NCI-H1105 (cell line): Measurements from ENCODE around the gene SERPINB3.
"Not testable (repeated sequence)": the region's sequence is repeated elsewhere in the genome, so short reads cannot be mapped to it uniquely, and the experiment has no call there.

Experiments
- DNase-seq: peaks from one replicate; lab custom pipeline; 2025; lab: John Stamatoyannopoulos, UW

Gene SERPINB3

GRCh38 chr18:63646936-63647335 is 14.8 kb downstream of the SERPINB3 start:
- DNase-seq, result no peak

DNA sequence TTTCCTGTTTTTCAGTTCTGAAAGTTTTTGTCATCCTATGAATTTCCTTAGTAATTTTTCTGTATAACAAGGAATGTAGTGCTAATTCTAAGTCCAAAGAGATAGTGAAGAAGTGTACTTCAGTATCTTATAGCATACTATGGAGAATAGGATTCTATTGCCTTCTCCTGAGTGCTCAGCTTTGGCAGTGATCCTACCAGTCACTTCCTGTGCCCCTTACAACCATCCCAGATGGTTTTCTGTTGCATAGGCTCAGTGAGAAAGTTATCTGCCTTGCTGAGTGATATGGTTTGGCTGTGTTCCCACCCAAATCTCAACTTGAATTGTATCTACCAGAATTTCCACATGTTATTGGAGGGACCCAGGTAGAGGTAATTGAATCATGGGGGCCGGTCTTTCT is 17.0 kb downstream of the SERPINB3 start:
- not testable (repeated sequence) for DNase-seq

DNA sequence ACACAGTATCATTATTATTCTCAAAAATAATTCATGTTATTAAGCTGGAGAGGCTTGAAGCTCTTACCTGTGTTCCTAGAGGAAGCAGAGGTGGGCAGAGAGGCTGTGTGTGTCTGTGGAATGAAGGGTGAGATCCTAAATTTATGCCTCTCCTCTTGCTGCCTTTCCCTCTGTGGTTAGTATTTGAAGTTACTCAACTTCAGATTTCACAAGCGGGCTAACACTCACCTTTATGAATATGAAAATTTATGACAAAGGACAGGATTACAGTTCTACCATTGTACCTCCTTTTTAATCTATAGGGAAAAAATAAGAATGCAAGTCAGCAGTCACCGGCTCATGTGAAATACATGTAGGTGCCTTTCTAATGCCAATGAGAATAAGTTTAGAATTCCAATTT is 17.6 kb downstream of the SERPINB3 start, which contains the start of gene SERPINB4:
TSS of gene SERPINB4 (minus strand) at position 115 of the 400 bp plus-strand sequence. CDS start 679 bp downstream, outside the sequence.
- DNase-seq, result not testable (repeated sequence)

GRCh38 chr18:63642668-63643356 is 18.9 kb downstream of the SERPINB3 start:
- not testable (repeated sequence) for DNase-seq

GRCh38 chr18:63641157-63641680 is 20.5 kb downstream of the SERPINB3 start:
- DNase-seq, result not testable (repeated sequence)

- no peak for DNase-seq
Measured at GRCh38 chr18:63637703-63638102, 24.0 kb downstream of the SERPINB3 start.

DNA sequence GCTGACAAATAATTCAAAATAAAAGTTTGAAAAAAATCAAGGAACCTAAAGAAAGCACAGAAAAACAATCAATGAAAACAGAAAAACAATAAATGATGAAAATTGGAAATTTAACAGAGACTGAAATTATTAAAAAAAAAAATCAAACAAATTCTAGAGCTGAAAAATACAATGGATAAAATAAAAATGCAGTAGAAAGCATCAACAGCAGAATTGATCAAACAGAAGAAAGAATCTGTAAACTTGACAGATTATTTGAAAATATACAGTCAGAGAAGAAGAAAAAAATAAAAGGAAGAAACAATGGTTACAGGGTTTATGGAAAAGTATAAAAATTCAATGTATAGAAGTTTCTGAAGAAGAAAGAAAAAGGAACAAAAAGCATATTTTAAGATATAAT is 33.9 kb downstream of the SERPINB3 start:
- DNase-seq, result no peak

DNA sequence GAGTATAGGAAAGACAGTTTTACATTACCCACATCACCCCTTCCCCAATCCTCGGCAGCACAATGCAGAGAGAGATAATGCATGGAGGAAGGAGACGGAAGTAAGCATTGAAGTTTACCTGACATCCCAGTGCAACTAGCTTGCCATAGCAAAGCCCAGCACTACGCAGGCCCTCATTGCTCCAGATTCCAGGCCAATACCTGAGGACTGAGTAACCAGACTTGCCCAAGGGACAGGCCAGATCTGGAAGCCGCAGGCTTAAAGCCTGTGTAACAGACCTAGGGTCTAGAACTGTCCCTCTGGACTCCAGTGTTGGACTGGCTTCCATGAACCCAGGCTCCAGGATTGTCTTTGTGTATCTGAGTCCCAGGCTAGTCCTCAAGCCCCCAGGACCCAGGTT is 35.3 kb downstream of the SERPINB3 start:
- no peak for DNase-seq

DNA sequence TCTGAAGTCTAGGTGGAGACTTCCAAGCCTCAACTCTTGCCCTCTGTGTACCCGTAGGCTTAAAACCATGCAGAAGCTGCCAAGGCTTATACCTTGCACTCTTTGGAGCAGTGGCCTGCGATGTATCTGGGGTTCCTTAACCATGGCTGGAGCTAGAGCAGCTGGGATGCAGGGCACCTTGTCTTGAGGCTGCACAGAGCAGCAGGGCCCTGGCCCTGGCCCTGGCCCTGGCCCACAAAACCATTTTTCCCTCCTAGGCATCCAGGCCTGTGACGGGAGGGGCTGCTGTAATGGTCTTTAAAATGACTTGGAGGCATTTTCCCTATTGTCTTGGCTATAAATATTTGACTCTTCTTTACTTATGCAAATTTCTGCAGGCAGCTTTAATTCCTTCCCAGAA is 36.8 kb downstream of the SERPINB3 start:
- no peak for DNase-seq

DNA sequence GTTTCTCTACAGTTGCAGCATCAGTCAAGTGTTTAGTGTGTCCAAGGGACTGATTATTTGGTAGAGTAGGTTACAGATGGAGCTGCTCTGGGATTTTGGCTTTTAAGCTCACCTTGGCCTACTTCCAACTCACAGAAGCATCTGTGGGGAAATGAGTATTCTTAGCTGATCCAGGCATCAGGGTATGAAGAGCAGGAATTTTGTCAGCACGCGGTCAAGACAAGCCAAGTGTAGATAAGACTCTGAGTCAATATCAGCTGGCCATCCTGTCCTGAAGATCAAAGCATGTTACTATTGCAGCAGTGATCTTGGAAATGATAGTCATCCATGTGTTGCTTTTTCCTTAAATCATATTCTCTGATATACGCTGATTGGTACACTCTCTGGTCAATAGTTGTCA is 42.0 kb downstream of the SERPINB3 start:
- peak; percentile 8 for DNase-seq

- no peak for DNase-seq
Measured at GRCh38 chr18:63617915-63618234, 43.8 kb downstream of the SERPINB3 start.

DNA sequence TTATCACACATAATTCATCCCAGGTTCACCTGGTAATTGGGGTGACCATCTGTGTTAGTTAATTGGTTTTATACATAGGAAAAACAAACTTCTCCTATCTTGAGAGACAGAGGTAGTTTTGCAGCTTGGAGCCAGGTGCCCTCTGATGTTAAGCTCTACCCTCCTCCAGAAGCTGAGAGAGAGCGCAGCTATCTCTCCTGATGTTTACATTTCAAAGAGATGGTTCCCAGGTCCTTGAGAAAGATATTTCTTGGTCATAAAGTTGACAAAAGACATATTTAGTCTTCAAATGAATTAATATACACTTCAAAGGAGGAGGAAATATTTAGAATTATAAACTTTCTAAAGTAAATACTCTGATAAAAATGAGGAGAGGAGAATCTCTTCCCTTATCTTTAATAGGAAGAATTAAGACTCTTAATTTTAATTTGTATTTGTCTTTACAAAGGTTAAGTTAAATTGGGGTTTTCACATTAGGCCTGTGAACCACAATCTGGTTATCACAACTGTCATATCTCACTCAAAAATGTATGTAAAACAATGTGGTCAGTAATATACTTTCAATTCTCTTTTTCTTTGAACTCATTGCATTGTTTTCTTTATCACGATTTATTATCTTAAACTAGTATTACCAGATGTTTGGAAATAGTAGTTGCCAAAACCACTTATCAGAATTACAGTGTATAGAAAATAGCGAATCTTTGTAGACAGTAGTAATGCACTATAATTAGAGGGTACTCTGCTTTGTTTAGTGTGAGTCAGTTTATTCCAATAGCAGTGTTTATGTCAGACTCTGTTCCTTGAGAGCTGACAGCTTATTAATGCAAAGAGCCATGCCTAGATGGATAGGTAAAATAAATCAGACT is 44.4 kb downstream of the SERPINB3 start:
- peak; percentile 92 for DNase-seq

- no peak for DNase-seq
Measured at GRCh38 chr18:63613420-63613819, 48.3 kb downstream of the SERPINB3 start.

- no peak for DNase-seq
Measured at GRCh38 chr18:63606526-63606925, 55.2 kb downstream of the SERPINB3 start.
